IPS-20b (cell line): ENCODE results near the gene C5orf15.

Source experiments
- H3K27ac ChIP-seq: one replicate; pipeline ENCODE4 v1.5.1; 2013; ENCODE audit warnings: low read length
- H3K27me3 ChIP-seq: 2 replicates; pipeline ENCODE4 v1.6.1; 2013; ENCODE audit warnings: mild to moderate bottlenecking, low read length, inconsistent platforms; ENCODE audit not compliant: insufficient read depth
- H3K36me3 ChIP-seq: 2 replicates; pipeline ENCODE4 v1.6.1; 2013; ENCODE audit warnings: low read depth, mild to moderate bottlenecking, inconsistent platforms, low read length, moderate library complexity; ENCODE audit not compliant: insufficient read depth
- H3K4me1 ChIP-seq: 2 replicates; pipeline ENCODE4 v1.6.1; 2013; ENCODE audit warnings: mild to moderate bottlenecking, control low read depth, inconsistent platforms, low read length, moderate library complexity; ENCODE audit not compliant: insufficient read depth
- H3K4me3 ChIP-seq: 2 replicates; pipeline ENCODE4 v1.5.1; 2013; ENCODE audit warnings: mild to moderate bottlenecking, low read length, inconsistent platforms
- H3K9ac ChIP-seq: 2 replicates; pipeline ENCODE4 v1.6.1; 2013; ENCODE audit warnings: low read depth, mild to moderate bottlenecking, inconsistent platforms, low read length, moderate library complexity
- H3K9me3 ChIP-seq: 2 replicates; pipeline ENCODE4 v1.6.1; 2013; ENCODE audit warnings: mild to moderate bottlenecking, low read depth, low read length, inconsistent platforms; ENCODE audit not compliant: insufficient read depth

C5orf15 gene

GRCh38 chr5:133974142-133974541, 5.7 kb upstream of the C5orf15 start:
- Histone ChIP-seq H3K36me3 (peaks cover 78% of the 10 kb centered on the region), H3K9me3 (no peaks in the 10 kb centered on the region), H3K4me1 (no peaks in the 10 kb centered on the region), H3K4me3 (no peak overlapping the region), H3K27me3 (no peaks in the 10 kb centered on the region), H3K9ac (no peak overlapping the region), H3K27ac (no peak overlapping the region)

DNA sequence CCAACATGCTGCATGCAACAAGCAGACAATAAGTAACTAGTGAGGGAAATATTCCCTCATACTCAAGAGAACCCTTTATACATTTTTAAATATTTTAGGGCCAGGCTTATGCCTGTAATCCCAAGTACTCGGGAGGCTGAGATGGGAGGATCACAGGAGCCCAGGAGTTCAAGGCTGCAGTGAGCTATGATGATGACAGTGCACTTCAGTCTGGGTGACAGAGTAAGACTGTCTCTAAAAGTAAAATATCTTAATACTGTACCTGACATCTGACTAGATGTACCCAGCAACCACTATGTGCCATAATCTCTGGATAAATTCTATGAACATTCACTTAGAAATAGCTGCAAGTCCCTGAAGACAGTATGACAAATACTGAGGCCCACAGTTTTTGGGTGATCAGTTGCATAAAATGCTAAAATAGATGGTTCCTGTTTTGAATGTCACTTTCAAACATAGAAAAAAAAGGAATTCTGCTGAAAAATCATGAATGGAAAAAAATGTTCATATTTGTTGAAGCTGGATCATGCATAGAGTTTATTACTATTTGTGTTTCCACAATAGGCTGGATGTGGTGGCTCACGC, 2.0 kb upstream of the C5orf15 start:
- no peak overlapping the region for H3K27ac ChIP-seq
- H3K9me3 ChIP-seq: no peaks in the 10 kb centered on the region
- no peak overlapping the region for H3K4me3 ChIP-seq
- peaks cover 42% of the 10 kb centered on the region for H3K36me3 ChIP-seq
- H3K4me1 ChIP-seq: peaks cover 4% of the 10 kb centered on the region; the same call in 1 of the 2 replicates
- H3K9ac ChIP-seq: no peak overlapping the region
- H3K27me3 ChIP-seq: no peaks in the 10 kb centered on the region

- Histone ChIP-seq H3K4me1 (peaks cover 4% of the 10 kb centered on the region; the same call in 1 of the 2 replicates), H3K9me3 (no peaks in the 10 kb centered on the region), H3K27ac (no peak overlapping the region), H3K4me3 (0 out of 2 replicates have a peak overlapping the region, but pooled peaks have one; percentile 92), H3K27me3 (no peaks in the 10 kb centered on the region), H3K9ac (no peak overlapping the region), H3K36me3 (peaks cover 35% of the 10 kb centered on the region)
These were observed 1.4 kb upstream of the C5orf15 start for GRCh38 chr5:133969654-133970324.

GRCh38 chr5:133967698-133968203, 674 bp downstream of the C5orf15 start:
- H3K9ac ChIP-seq: peak overlapping the region; percentile 90
- peak overlapping the region; percentile 82 for H3K27ac ChIP-seq
- peak overlapping the region; percentile 92 for H3K4me3 ChIP-seq
- peaks cover 4% of the 10 kb centered on the region; the same call in 1 of the 2 replicates for H3K4me1 ChIP-seq
- H3K9me3 ChIP-seq: no peaks in the 10 kb centered on the region
- H3K36me3 ChIP-seq: peaks cover 15% of the 10 kb centered on the region; the same call in 1 of the 2 replicates
- no peaks in the 10 kb centered on the region for H3K27me3 ChIP-seq

DNA sequence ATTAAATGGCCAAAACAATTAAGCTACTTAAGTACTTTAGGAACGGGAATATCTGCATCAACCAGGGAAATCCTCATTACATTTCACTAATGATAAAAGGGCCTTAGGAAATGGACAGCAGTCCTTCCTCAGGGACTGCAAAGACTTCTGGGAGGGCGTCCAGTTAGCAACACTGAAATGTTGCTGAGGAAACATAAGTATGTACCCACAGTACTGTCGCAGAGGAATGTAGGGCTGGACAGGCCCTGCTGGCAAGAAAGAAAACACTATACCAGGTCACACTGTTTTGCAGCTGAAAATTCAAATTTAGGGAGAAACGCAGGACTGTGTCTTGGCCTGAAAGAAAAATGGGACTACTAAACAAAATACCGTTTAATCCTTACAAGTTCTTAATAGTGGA, 1.3 kb downstream of the C5orf15 start:
- peak overlapping the region; percentile 92 for H3K4me3 ChIP-seq
- peaks cover 9% of the 10 kb centered on the region; the same call in 1 of the 2 replicates for H3K36me3 ChIP-seq
- no peaks in the 10 kb centered on the region for H3K27me3 ChIP-seq
- H3K9ac ChIP-seq: peak overlapping the region; percentile 90
- peak overlapping the region; percentile 82 for H3K27ac ChIP-seq
- peaks cover 4% of the 10 kb centered on the region; the same call in 1 of the 2 replicates for H3K4me1 ChIP-seq
- H3K9me3 ChIP-seq: no peaks in the 10 kb centered on the region

GRCh38 chr5:133966090-133966489, 2.3 kb downstream of the C5orf15 start:
- no peaks in the 10 kb centered on the region for H3K36me3 ChIP-seq
- no peak overlapping the region for H3K27ac ChIP-seq
- no peaks in the 10 kb centered on the region for H3K27me3 ChIP-seq
- H3K9ac ChIP-seq: no peak overlapping the region
- no peaks in the 10 kb centered on the region for H3K9me3 ChIP-seq
- H3K4me1 ChIP-seq: peaks cover 4% of the 10 kb centered on the region; the same call in 1 of the 2 replicates
- H3K4me3 ChIP-seq: no peak overlapping the region

DNA sequence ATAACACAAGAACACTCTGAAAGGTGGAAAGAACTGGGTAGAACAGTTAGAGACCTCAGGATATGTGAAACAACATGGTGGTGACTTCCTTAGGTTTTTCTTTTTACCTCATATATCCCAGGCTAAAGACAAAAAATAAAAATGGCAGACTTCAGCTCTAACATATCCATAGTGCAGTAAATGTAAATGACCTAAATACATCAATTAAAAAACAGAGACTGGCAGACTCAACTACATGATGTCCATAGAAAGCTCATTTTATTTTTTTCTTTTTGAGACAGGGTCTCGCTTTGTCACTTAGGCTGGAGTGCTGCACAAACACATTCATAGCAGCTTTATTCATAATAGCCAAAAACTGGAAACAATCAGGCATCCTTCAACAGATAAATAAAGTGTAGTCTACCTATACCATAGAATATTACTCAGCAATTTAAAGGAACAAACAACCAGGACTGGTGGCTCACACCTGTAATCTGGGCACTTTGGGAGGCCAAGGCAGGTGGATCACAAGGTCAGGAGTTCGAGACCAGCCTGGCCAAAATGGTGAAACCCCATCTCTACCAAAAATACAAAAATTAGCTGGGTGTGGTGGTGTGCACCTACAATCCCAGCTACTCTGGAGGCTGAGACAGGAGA, 4.8 kb downstream of the C5orf15 start:
- Histone ChIP-seq H3K4me3 (no peak overlapping the region), H3K9ac (no peak overlapping the region), H3K27ac (no peak overlapping the region), H3K9me3 (no peaks in the 10 kb centered on the region), H3K36me3 (peaks cover 9% of the 10 kb centered on the region), H3K27me3 (no peaks in the 10 kb centered on the region), H3K4me1 (peaks cover 4% of the 10 kb centered on the region; the same call in 1 of the 2 replicates)

- Histone ChIP-seq H3K27ac (no peak overlapping the region), H3K36me3 (peaks cover 13% of the 10 kb centered on the region)
These were observed 5.5 kb downstream of the C5orf15 start for GRCh38 chr5:133962801-133963476.

GRCh38 chr5:133962131-133962530, 6.3 kb downstream of the C5orf15 start:
- Histone ChIP-seq H3K4me1 (peaks cover under 1% of the 10 kb centered on the region; the same call in 1 of the 2 replicates), H3K27me3 (no peaks in the 10 kb centered on the region), H3K36me3 (peaks cover 21% of the 10 kb centered on the region), H3K9ac (no peak overlapping the region), H3K4me3 (no peak overlapping the region), H3K27ac (no peak overlapping the region), H3K9me3 (no peaks in the 10 kb centered on the region)

More at GRCh38 chr5:133962801-133963476, 5.5 kb downstream of the C5orf15 start:
- no peak overlapping the region for H3K9ac ChIP-seq
- H3K9me3 ChIP-seq: no peaks in the 10 kb centered on the region
- H3K4me3 ChIP-seq: no peak overlapping the region
- H3K27me3 ChIP-seq: no peaks in the 10 kb centered on the region
- peaks cover 4% of the 10 kb centered on the region; the same call in 1 of the 2 replicates for H3K4me1 ChIP-seq

- Histone ChIP-seq H3K9ac (no peak overlapping the region), H3K4me3 (no peak overlapping the region)
These were observed 8.8 kb downstream of the C5orf15 start for GRCh38 chr5:133959643-133960042.

GRCh38 chr5:133957591-133957990, 10.8 kb downstream of the C5orf15 start:
- H3K4me1 ChIP-seq: no peaks in the 10 kb centered on the region
- H3K9ac ChIP-seq: no peak overlapping the region
- no peak overlapping the region for H3K4me3 ChIP-seq
- no peaks in the 10 kb centered on the region for H3K27me3 ChIP-seq
- H3K9me3 ChIP-seq: no peaks in the 10 kb centered on the region
- H3K27ac ChIP-seq: no peak overlapping the region
- peaks cover 47% of the 10 kb centered on the region for H3K36me3 ChIP-seq

More at GRCh38 chr5:133959643-133960042, 8.8 kb downstream of the C5orf15 start:
- Histone ChIP-seq H3K27me3 (no peaks in the 10 kb centered on the region), H3K9me3 (no peaks in the 10 kb centered on the region), H3K27ac (no peak overlapping the region), H3K4me1 (no peaks in the 10 kb centered on the region), H3K36me3 (peaks cover 44% of the 10 kb centered on the region)
